ENCODE data around the gene GABPB2. TPM values are rescaled to one million over a fixed set of nuclear protein-coding genes. Genes with fewer than 3 reads are reported as not detected.

The GABPB2 gene
- total and polyA plus RNA-seq, 10 donors: 3.0 to 22.8 (median 14.6) TPM

- WGBS, 5 donors: 3 to 5% (median 4%) methylated on average over 15 of the region's 15 CpGs
- Histone ChIP-seq H3K36me3 (peaks cover 0 to 83% (median 35%) of the 10 kb centered on the region in 6 donors), H3K4me3 (peak overlapping the region; percentile 65 to 95 (median 80)), H3K27me3 (replicated peaks in 1 of 7) (no peaks in the 10 kb centered on the region), H3K9me3 (no peaks in the 10 kb centered on the region), H3K4me1 (peaks cover 15 to 62% (median 39%) of the 10 kb centered on the region in 6 donors), H3K27ac (peak overlapping the region; percentile 74 to 93 (median 88))
- TF ChIP-seq POLR2AphosphoS5 (IDR thresholded peaks at IDR 0.05) (no peak), POLR2A (IDR thresholded peaks at IDR 0.05) (no peak)
- TF ChIP-seq, protein P1, sequence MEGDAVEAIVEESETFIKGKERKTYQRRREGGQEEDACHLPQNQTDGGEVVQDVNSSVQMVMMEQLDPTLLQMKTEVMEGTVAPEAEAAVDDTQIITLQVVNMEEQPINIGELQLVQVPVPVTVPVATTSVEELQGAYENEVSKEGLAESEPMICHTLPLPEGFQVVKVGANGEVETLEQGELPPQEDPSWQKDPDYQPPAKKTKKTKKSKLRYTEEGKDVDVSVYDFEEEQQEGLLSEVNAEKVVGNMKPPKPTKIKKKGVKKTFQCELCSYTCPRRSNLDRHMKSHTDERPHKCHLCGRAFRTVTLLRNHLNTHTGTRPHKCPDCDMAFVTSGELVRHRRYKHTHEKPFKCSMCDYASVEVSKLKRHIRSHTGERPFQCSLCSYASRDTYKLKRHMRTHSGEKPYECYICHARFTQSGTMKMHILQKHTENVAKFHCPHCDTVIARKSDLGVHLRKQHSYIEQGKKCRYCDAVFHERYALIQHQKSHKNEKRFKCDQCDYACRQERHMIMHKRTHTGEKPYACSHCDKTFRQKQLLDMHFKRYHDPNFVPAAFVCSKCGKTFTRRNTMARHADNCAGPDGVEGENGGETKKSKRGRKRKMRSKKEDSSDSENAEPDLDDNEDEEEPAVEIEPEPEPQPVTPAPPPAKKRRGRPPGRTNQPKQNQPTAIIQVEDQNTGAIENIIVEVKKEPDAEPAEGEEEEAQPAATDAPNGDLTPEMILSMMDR (IDR thresholded peaks at IDR 0.05 in 8 of 11, conservative IDR thresholded peaks at IDR 0.05 in 3 of 11): no peak
- intact Hi-C loops (cut with DNase I; ENCODE audit: low total_unique reads): no loop called here
- peak; percentile 75 for DNase-seq
Measured at GRCh38 chr1:151166505-151166956, 96.0 kb downstream of the GABPB2 start.

DNA sequence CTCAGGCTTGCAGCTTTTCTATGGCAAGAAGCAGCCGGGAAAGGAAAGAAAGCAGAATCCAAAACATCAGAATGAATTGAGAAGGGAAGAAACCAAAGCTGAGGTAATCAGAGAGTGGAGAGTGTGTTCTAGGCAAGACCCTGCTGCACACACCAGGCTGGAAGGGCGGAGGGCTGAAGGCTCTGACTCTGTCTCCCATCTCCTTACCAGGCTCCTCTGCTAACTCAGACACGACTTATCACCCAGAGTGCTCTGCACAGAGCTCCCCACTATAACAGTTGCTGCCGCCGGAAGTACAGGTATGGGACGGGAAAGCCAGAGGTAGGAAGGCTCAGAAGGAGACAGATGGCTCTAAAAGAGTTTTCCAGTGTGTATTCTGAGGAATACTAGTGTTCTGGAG lies 96.6 kb downstream of the GABPB2 start:
- Histone ChIP-seq H3K27me3 (replicated peaks in 1 of 7) (no peaks in the 10 kb centered on the region), H3K36me3 (peaks cover 0 to 83% (median 35%) of the 10 kb centered on the region in 6 donors), H3K4me1 (peaks cover 15 to 56% (median 37%) of the 10 kb centered on the region in 6 donors), H3K9me3 (no peaks in the 10 kb centered on the region), H3K4me3 (peak overlapping the region in 7 of 8 donors; percentile 65 to 95 (median 79)), H3K27ac (peak overlapping the region in 3 of 8 donors; percentile 88 to 93 (median 89))
- 77 to 92% (median 91%) methylated on average over 6 of the region's 6 CpGs for WGBS, 5 donors
- intact Hi-C loops (cut with DNase I; ENCODE audit: low total_unique reads): no loop called here
- no peak for TF ChIP-seq POLR2AphosphoS5 (IDR thresholded peaks at IDR 0.05)
- no peak for TF ChIP-seq POLR2A (IDR thresholded peaks at IDR 0.05)
- TF ChIP-seq, protein P1 (IDR thresholded peaks at IDR 0.05 in 8 of 11, conservative IDR thresholded peaks at IDR 0.05 in 3 of 11): no peak
- peak; percentile 74 for DNase-seq

DNA sequence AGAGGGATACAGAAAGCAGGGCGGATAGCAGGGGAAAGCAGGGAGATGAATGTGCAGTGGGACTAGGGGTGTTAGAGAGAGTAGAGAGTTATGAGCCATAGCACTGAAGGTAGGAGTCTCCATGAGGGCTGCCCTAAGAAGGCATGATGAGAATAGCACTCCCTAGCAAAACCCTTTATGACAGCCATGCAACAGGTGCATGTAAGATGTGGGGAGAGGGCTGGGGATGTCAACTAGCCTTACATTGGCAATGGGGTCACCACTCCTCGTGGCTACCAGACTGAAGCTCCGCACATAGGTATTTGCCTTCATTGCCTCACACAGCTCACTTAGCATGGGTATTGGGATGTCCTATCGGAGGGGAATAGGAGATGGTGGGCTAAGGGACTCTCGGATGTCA lies 100.6 kb downstream of the GABPB2 start:
- intact Hi-C loops (cut with DNase I; ENCODE audit: low total_unique reads): no loop called here
- peak; percentile 30 for DNase-seq
- Histone ChIP-seq H3K27ac (no peak overlapping the region), H3K36me3 (peaks cover 0 to 95% (median 66%) of the 10 kb centered on the region in 6 donors), H3K27me3 (replicated peaks in 1 of 7) (no peaks in the 10 kb centered on the region), H3K4me1 (peaks cover 11 to 26% (median 17%) of the 10 kb centered on the region in 6 donors), H3K9me3 (no peaks in the 10 kb centered on the region), H3K4me3 (no peak overlapping the region)
- TF ChIP-seq POLR2AphosphoS5 (IDR thresholded peaks at IDR 0.05) (no peak), POLR2A (IDR thresholded peaks at IDR 0.05) (no peak)
- WGBS, 5 donors: 78 to 93% (median 88%) methylated on average over 5 of the region's 5 CpGs

Small RNAs within 50 kb of the gene (small RNA-seq; reads per million reads assigned to genes)
- gene RNU6-884P: 0 to 0.07 (median 0) reads per million in 4 donors

Other genes with a start within 250 kb of the GABPB2 start
- 10 to 100 TPM; 43.6 to 72.8 (median 53.7) TPM for gene ARNT, start 194.2 kb upstream of the GABPB2 start, total RNA-seq
- gene ARNT, start 194.2 kb upstream of the GABPB2 start, polyA plus RNA-seq: 10 to 100 TPM in 2 of 3 donors, 1 to 10 TPM in 1; 8.3 to 13.7 (median 10.5) TPM
- gene CTXND2, start 183.6 kb upstream of the GABPB2 start, total RNA-seq: not detected
- not detected for gene CTXND2, start 183.6 kb upstream of the GABPB2 start, polyA plus RNA-seq
- 10 to 100 TPM; 50.0 to 82.4 (median 62.7) TPM for gene SETDB1, start 144.4 kb upstream of the GABPB2 start, total RNA-seq
- gene SETDB1, start 144.4 kb upstream of the GABPB2 start, polyA plus RNA-seq: 10 to 100 TPM; 16.9 to 28.0 (median 27.7) TPM
- gene CERS2, start 95.9 kb upstream of the GABPB2 start, total RNA-seq: 100 to 1,000 TPM in 3 of 7 donors, 10 to 100 TPM in 4; 71.8 to 128 (median 98.1) TPM
- 10 to 100 TPM; 63.4 to 69.9 (median 65.1) TPM for gene CERS2, start 95.9 kb upstream of the GABPB2 start, polyA plus RNA-seq
- under 1 TPM in 5 of 7 donors, not detected in 2; 0.13 to 0.92 (median 0.51) TPM for gene ANXA9, start 88.5 kb upstream of the GABPB2 start, total RNA-seq
- under 1 TPM; 0.12 to 0.32 (median 0.22) TPM for gene ANXA9, start 88.5 kb upstream of the GABPB2 start, polyA plus RNA-seq
- gene MINDY1, start 63.9 kb upstream of the GABPB2 start, total RNA-seq: 10 to 100 TPM; 23.8 to 51.1 (median 31.4) TPM
- gene MINDY1, start 63.9 kb upstream of the GABPB2 start, polyA plus RNA-seq: 10 to 100 TPM in 1 of 3 donors, 1 to 10 TPM in 2; 3.3 to 10.4 (median 3.9) TPM
- gene PRUNE1, start 62.3 kb upstream of the GABPB2 start, total RNA-seq: 10 to 100 TPM; 15.7 to 22.6 (median 17.7) TPM
- gene PRUNE1, start 62.3 kb upstream of the GABPB2 start, polyA plus RNA-seq: 10 to 100 TPM in 1 of 3 donors, 1 to 10 TPM in 2; 9.2 to 12.8 (median 9.9) TPM
- 1 to 10 TPM in 3 of 7 donors, under 1 TPM in 4; 0.33 to 1.4 (median 0.77) TPM for gene BNIPL, start 34.2 kb upstream of the GABPB2 start, total RNA-seq
- under 1 TPM; 0.50 to 0.85 (median 0.61) TPM for gene BNIPL, start 34.2 kb upstream of the GABPB2 start, polyA plus RNA-seq
- 1 to 10 TPM; 1.8 to 5.5 (median 3.4) TPM for gene C1orf56, start 23.0 kb upstream of the GABPB2 start, total RNA-seq
- 1 to 10 TPM; 1.4 to 2.8 (median 2.6) TPM for gene C1orf56, start 23.0 kb upstream of the GABPB2 start, polyA plus RNA-seq
- 100 to 1,000 TPM; 158 to 245 (median 208) TPM for gene CDC42SE1, start 11.1 kb upstream of the GABPB2 start, total RNA-seq
- gene CDC42SE1, start 11.1 kb upstream of the GABPB2 start, polyA plus RNA-seq: 10 to 100 TPM; 57.0 to 75.4 (median 72.6) TPM
- gene MLLT11, start 10.4 kb upstream of the GABPB2 start, total RNA-seq: 1 to 10 TPM in 4 of 7 donors, under 1 TPM in 3; 0.50 to 2.6 (median 1.1) TPM
- gene MLLT11, start 10.4 kb upstream of the GABPB2 start, polyA plus RNA-seq: under 1 TPM; 0.52 to 0.91 (median 0.61) TPM
- gene SEMA6C, start 75.9 kb downstream of the GABPB2 start, total RNA-seq: 1 to 10 TPM; 2.0 to 9.4 (median 4.1) TPM
- gene SEMA6C, start 75.9 kb downstream of the GABPB2 start, polyA plus RNA-seq: 1 to 10 TPM; 3.2 to 5.8 (median 4.4) TPM
- 10 to 100 TPM; 26.3 to 48.0 (median 35.3) TPM for gene TNFAIP8L2, start 85.9 kb downstream of the GABPB2 start, total RNA-seq
- gene TNFAIP8L2, start 85.9 kb downstream of the GABPB2 start, polyA plus RNA-seq: 10 to 100 TPM; 58.8 to 63.4 (median 61.9) TPM
- 10 to 100 TPM in 1 of 7 donors, 1 to 10 TPM in 6; 3.7 to 10.0 (median 4.6) TPM for gene LYSMD1, start 95.1 kb downstream of the GABPB2 start, total RNA-seq
- 1 to 10 TPM; 2.5 to 4.8 (median 2.8) TPM for gene LYSMD1, start 95.1 kb downstream of the GABPB2 start, polyA plus RNA-seq
- 10 to 100 TPM; 36.2 to 63.5 (median 41.5) TPM for gene SCNM1, start 95.4 kb downstream of the GABPB2 start, total RNA-seq
- 10 to 100 TPM; 64.9 to 96.2 (median 74.6) TPM for gene SCNM1, start 95.4 kb downstream of the GABPB2 start, polyA plus RNA-seq
- 1 to 10 TPM in 1 of 7 donors, under 1 TPM in 3, not detected in 3; 0.60 to 2.0 (median 0.86) TPM for gene TMOD4, start 105.2 kb downstream of the GABPB2 start, total RNA-seq
- gene TMOD4, start 105.2 kb downstream of the GABPB2 start, polyA plus RNA-seq: under 1 TPM; 0.44 to 0.99 (median 0.76) TPM
- 10 to 100 TPM; 23.1 to 37.7 (median 31.5) TPM for gene VPS72, start 119.4 kb downstream of the GABPB2 start, total RNA-seq
- gene VPS72, start 119.4 kb downstream of the GABPB2 start, polyA plus RNA-seq: 10 to 100 TPM; 24.9 to 43.1 (median 31.0) TPM
- gene PIP5K1A, start 127.8 kb downstream of the GABPB2 start, total RNA-seq: 10 to 100 TPM; 48.0 to 83.6 (median 60.6) TPM
- gene PIP5K1A, start 127.8 kb downstream of the GABPB2 start, polyA plus RNA-seq: 10 to 100 TPM; 12.8 to 23.7 (median 16.5) TPM
- gene PSMD4, start 184.0 kb downstream of the GABPB2 start, total RNA-seq: 100 to 1,000 TPM in 5 of 7 donors, 10 to 100 TPM in 2; 90.8 to 157 (median 121) TPM
- gene PSMD4, start 184.0 kb downstream of the GABPB2 start, polyA plus RNA-seq: 100 to 1,000 TPM; 149 to 180 (median 156) TPM
- gene ZNF687, start 211.5 kb downstream of the GABPB2 start, total RNA-seq: 10 to 100 TPM; 27.3 to 46.6 (median 33.4) TPM
- gene ZNF687, start 211.5 kb downstream of the GABPB2 start, polyA plus RNA-seq: 10 to 100 TPM in 1 of 3 donors, 1 to 10 TPM in 2; 9.1 to 17.7 (median 9.8) TPM

Measured in spleen (tissue), 11 donors.